T-helper 17 cell (primary cell): ENCODE measurements around the gene TRABD2B. TPM values are rescaled to one million over a fixed set of nuclear protein-coding genes. Genes with fewer than 3 reads are reported as not detected.

Experiments used
- ATAC-seq: fragments of 150-1000 bp; cut with Tn5 transposase; 2 replicates; pipeline ENCODE4 v1.10.0; 2021; ENCODE audit warnings: mild to moderate bottlenecking, moderate library complexity
- DNase-seq, 3 donors: peaks; one replicate each; pipeline versions ENCODE4 v3.0.0 to v3.0.0-alpha.2; 2020 to 2021
- H3K9me3 ChIP-seq: one replicate; pipeline ENCODE4 v1.7.0; 2013; ENCODE audit warnings: low read length, mild to moderate bottlenecking; ENCODE audit not compliant: control insufficient read depth, poor library complexity, severe bottlenecking
- H3K27ac Mint-ChIP-seq: one replicate; pipeline ENCODE4 v1.8.0; 2022; ENCODE audit warnings: mild to moderate bottlenecking, moderate library complexity, mixed read lengths
- H3K27me3 Mint-ChIP-seq: one replicate; pipeline ENCODE4 v1.8.0; 2022; ENCODE audit warnings: mixed read lengths
- H3K36me3 Mint-ChIP-seq: one replicate; pipeline ENCODE4 v1.8.0; 2022; ENCODE audit warnings: low read depth, mixed read lengths
- H3K4me1 Mint-ChIP-seq: one replicate; pipeline ENCODE4 v1.8.0; 2022; ENCODE audit warnings: mild to moderate bottlenecking, mixed read lengths
- H3K4me3 Mint-ChIP-seq: one replicate; pipeline ENCODE4 v1.8.0; 2022; ENCODE audit warnings: mild to moderate bottlenecking, moderate library complexity, mixed read lengths
- total RNA-seq, 4 donors: library from RNA in 2 of 4; stranded (reverse) in 2 of 4; gene quantifications; one replicate each; pipeline ENCODE4 v1.2.3 and lab custom pipeline; 2022 to 2026

TRABD2B gene
- total RNA-seq, 2 donors from 2014 or later: not detected

DNA sequence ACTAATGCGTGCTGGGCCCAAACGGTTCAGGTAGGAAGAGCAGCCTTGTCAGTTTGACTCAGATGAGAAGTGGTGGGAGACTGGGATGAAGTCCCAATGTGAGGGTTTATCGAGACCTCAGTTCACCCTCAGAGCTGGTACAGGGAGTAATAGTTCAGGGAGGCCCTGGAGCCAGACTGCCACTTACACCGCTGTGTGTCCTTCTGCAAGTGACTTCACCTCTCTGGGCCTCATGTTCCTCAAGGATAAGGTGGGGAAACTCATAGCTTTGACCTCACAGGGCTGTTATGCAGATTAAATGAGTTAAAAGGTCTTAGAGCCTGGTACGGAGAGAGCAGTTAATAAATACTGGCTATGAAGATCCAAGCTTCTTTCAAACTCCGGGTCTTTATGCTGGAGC lies 219.9 kb downstream of the TRABD2B start:
- H3K36me3 Mint-ChIP-seq: no peaks in the 10 kb centered on the region
- peaks cover 5% of the 10 kb centered on the region for H3K4me1 Mint-ChIP-seq
- DNase-seq: no peak
- no peaks in the 10 kb centered on the region for H3K9me3 ChIP-seq
- no peak for ATAC-seq
- no peak overlapping the region for H3K27ac Mint-ChIP-seq
- H3K4me3 Mint-ChIP-seq: no peak overlapping the region
- peaks cover 47% of the 10 kb centered on the region for H3K27me3 Mint-ChIP-seq

DNA sequence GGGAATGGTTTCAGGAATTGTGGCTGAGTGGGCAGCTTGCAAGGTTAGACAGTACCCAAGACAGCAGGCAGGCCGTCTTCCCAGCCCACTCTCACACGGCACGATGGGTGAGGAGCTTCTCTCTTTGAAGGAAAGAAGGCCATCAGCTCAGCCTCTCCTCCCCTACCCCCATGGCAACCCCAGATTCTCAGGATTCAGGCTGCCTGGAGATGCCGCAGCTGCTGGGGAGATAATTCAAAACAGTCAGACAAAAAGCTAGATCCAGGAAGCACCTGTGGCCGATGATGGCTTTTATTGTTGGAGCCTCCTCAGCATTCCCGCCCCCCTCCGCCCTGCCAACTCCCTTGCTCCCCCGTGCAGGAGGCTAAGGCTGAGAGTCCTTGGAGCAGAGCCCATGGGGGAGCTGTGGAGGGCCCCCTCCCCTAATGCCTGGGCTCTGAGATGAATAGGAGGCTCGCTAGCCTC lies 220.5 kb downstream of the TRABD2B start:
- no peak overlapping the region for H3K27ac Mint-ChIP-seq
- H3K4me1 Mint-ChIP-seq: peaks cover 2% of the 10 kb centered on the region
- no peak for DNase-seq
- no peak for ATAC-seq
- no peak overlapping the region for H3K4me3 Mint-ChIP-seq
- no peaks in the 10 kb centered on the region for H3K36me3 Mint-ChIP-seq
- peaks cover 46% of the 10 kb centered on the region for H3K27me3 Mint-ChIP-seq
- H3K9me3 ChIP-seq: no peaks in the 10 kb centered on the region

DNA sequence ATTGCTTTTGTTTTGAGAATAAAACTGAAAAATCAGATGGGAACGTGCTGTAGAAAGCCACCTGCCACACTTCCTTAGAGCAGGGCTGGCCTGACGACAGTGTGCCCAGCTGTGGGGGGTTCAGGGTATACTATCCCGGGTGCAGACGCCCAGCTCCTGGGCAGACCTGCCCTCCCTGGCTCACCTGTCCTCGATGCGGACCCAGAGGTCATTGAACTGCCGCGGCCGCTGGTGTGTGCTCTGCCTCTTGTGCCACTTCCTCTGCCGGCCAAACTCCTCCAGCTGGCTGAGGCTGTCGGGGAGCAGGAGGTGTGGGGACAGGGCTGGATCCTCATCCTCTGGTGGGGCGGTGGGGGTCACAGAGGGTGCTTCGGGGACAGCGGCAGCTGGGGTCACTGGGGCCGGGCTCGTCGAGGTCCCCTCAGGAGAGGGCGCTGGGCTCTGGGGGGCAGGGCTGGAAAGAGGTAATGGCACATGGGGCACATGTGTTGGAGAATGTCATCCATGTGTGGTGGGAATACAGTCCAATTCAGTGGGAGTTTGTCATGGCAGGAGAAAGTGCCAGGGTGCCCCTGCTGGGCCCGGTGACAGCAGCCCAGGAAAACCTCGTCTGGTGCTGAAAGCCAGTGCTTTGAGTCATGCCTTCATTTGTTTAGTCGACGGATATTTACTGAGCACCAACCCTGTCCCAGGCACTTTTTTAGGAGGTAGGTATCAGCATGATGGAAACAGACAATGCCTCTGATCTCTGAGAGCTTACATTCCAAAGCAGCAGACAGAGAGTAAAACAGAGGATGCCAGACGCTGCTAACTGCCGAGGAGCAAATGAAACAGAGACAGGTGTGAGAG lies 222.0 kb downstream of the TRABD2B start:
- ATAC-seq (no peak), DNase-seq (no peak)
- no peak overlapping the region for H3K27ac Mint-ChIP-seq
- H3K4me3 Mint-ChIP-seq: no peak overlapping the region
- no peaks in the 10 kb centered on the region for H3K36me3 Mint-ChIP-seq
- peaks cover 2% of the 10 kb centered on the region for H3K4me1 Mint-ChIP-seq
- peaks cover 58% of the 10 kb centered on the region for H3K27me3 Mint-ChIP-seq
- no peaks in the 10 kb centered on the region for H3K9me3 ChIP-seq

DNA sequence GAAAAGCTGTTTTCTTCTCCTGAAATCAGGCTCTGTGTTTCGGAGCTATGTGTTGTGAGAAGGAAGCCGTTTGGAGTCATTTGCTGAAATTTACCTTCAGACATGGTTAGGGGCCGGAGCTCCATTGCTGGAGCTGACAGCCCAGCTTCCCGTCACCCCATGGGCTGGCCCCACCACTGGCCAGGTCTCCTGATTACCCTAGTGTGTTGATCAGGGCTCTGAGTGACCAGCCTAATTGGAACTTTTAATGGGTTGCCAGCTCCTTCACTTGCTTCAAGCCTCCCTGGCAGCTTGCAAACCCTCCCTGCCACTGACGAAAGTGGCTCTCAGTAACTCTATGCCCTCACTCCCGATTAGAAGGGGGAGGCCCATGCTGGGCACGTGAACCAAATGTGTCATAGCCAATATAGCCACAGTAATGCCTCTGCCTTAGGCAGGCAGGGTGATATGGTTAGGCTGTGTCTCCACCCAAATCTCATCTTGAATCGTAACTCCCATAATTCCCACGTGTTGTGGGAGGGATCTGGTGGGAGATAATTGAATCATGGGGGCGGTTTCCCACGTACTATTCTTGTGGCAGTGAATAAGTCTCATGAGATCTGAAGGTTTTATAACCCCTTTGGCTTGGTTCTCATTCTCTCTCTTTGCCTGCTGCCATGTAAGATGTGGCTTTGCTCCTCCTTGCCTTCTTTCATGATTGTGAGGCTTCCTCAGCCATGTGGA lies 224.1 kb downstream of the TRABD2B start:
- peaks cover 2% of the 10 kb centered on the region for H3K4me1 Mint-ChIP-seq
- H3K4me3 Mint-ChIP-seq: no peak overlapping the region
- no peak overlapping the region for H3K27ac Mint-ChIP-seq
- no peaks in the 10 kb centered on the region for H3K36me3 Mint-ChIP-seq
- peaks cover 54% of the 10 kb centered on the region for H3K27me3 Mint-ChIP-seq
- DNase-seq (no peak), ATAC-seq (no peak)
- no peaks in the 10 kb centered on the region for H3K9me3 ChIP-seq

DNA sequence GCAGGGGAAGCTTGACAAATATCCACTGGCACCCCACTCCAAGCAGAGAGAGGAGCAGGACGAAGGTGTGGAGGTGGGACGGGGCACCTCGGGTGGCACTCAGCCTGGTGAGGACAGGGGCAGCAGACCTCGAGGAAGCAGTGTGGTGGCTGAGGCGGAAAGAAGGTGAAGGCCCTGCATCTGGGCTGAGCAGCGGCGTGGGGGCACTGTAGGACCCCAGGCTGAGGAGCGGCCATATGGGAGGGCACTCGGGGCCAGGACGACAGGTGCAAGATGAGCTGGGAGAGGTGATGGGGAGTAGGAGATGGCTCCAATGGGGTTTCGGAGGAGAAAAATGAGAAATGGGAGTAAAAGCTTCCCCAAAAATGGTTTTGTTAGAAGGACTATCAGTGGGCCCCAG lies 224.9 kb downstream of the TRABD2B start:
- DNase-seq (no peak), ATAC-seq (no peak)
- H3K4me3 Mint-ChIP-seq: no peak overlapping the region
- H3K27me3 Mint-ChIP-seq: peaks cover 49% of the 10 kb centered on the region
- H3K27ac Mint-ChIP-seq: no peak overlapping the region
- no peaks in the 10 kb centered on the region for H3K9me3 ChIP-seq
- peaks cover 2% of the 10 kb centered on the region for H3K4me1 Mint-ChIP-seq
- H3K36me3 Mint-ChIP-seq: no peaks in the 10 kb centered on the region

DNA sequence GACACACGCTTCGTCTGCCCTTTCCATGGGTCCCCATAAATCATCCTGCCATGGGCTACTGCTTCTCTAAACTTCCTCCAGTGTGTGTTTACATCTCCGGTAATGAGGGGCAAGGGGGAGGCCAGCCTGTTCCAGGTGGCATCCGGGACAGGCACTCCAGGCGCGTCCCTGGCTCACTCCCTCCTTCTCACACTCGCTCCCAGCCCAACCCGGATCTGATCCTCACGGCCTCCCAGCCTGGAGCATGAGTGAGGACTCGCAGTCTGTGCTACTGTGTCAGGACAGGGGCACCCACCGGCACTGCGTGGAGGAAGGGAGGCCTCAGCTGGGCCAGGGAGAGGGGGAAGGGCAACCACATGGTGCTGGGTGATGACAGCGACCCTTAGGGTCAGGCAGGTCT lies 225.4 kb downstream of the TRABD2B start:
- no peak for ATAC-seq

DNA sequence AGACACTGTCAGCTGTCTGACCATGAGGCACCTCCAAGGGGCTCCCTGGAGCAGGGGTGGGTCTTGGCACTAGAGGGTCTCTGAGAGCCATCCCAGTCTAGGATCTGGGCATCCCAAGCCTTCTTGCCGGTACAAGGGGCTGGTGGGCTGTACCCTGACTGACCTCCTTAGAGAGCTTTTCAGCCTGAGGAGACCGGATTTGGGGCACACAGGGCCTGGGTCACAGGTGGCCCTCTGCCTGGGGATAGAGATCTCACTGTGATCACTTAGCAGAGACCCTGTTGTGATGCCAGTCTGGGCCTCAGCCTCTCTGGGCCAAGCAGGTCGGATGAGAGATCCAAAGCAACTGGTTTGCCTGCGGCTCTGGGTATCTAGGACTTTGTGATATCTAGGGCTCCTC lies 227.2 kb downstream of the TRABD2B start:
- Mint-ChIP-seq H3K4me1 (peaks cover 3% of the 10 kb centered on the region), H3K27ac (no peak overlapping the region), H3K27me3 (peaks cover 62% of the 10 kb centered on the region), H3K4me3 (no peak overlapping the region), H3K36me3 (no peaks in the 10 kb centered on the region)
- ATAC-seq (no peak), DNase-seq (no peak)
- no peaks in the 10 kb centered on the region for H3K9me3 ChIP-seq

More for the DNA sequence above, 225.4 kb downstream of the TRABD2B start:
- H3K9me3 ChIP-seq: no peaks in the 10 kb centered on the region
- H3K27ac Mint-ChIP-seq: no peak overlapping the region
- no peak overlapping the region for H3K4me3 Mint-ChIP-seq
- no peaks in the 10 kb centered on the region for H3K36me3 Mint-ChIP-seq
- peaks cover 54% of the 10 kb centered on the region for H3K27me3 Mint-ChIP-seq
- no peak for DNase-seq
- H3K4me1 Mint-ChIP-seq: peaks cover 2% of the 10 kb centered on the region

DNA sequence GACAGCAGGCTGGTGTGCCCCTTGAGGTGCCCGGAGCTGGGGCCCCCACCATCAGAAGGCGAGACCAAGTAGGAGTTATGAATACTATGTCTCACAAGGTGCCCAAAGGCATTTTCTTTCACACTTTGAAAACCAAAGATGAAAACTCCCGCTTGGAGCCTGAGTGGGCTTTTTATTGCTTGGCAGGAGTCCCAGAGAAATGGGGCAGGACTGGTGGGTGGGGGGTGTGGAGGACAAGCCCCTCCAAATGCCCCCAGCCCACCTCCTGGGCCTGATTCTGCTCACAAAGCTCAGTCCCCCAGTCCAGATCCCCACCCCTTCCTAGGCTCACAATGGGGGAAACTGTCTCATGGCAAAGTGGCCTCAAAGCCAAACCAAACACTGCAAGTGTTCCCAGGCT lies 227.9 kb downstream of the TRABD2B start:
- no peak overlapping the region for H3K27ac Mint-ChIP-seq
- no peak overlapping the region for H3K4me3 Mint-ChIP-seq
- peaks cover 57% of the 10 kb centered on the region for H3K27me3 Mint-ChIP-seq
- H3K4me1 Mint-ChIP-seq: peaks cover 3% of the 10 kb centered on the region
- ATAC-seq (no peak), DNase-seq (no peak)
- H3K9me3 ChIP-seq: no peaks in the 10 kb centered on the region
- H3K36me3 Mint-ChIP-seq: no peaks in the 10 kb centered on the region

DNA sequence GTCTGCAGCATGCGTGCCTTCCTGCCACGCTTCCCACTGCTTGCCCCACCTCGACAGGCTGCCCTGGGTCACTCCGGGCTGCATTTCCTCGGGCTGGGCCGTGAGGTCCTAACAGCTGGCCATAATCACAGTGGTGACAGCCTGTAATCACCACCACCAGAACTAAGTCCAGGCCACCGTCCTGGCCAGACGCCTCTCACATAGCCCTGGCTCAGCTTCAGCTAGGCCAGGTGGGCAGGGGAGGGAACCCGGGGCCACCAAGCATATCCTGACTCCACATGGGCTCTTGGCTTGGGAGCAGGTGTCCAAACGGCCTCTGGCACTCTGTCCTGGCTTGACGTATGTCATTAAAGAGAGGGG lies 229.5 kb downstream of the TRABD2B start:
- no peak overlapping the region for H3K27ac Mint-ChIP-seq
- DNase-seq (no peak), ATAC-seq (no peak)
- H3K36me3 Mint-ChIP-seq: no peaks in the 10 kb centered on the region
- peaks cover 3% of the 10 kb centered on the region for H3K4me1 Mint-ChIP-seq
- H3K27me3 Mint-ChIP-seq: peaks cover 52% of the 10 kb centered on the region
- H3K4me3 Mint-ChIP-seq: no peak overlapping the region
- no peaks in the 10 kb centered on the region for H3K9me3 ChIP-seq

DNA sequence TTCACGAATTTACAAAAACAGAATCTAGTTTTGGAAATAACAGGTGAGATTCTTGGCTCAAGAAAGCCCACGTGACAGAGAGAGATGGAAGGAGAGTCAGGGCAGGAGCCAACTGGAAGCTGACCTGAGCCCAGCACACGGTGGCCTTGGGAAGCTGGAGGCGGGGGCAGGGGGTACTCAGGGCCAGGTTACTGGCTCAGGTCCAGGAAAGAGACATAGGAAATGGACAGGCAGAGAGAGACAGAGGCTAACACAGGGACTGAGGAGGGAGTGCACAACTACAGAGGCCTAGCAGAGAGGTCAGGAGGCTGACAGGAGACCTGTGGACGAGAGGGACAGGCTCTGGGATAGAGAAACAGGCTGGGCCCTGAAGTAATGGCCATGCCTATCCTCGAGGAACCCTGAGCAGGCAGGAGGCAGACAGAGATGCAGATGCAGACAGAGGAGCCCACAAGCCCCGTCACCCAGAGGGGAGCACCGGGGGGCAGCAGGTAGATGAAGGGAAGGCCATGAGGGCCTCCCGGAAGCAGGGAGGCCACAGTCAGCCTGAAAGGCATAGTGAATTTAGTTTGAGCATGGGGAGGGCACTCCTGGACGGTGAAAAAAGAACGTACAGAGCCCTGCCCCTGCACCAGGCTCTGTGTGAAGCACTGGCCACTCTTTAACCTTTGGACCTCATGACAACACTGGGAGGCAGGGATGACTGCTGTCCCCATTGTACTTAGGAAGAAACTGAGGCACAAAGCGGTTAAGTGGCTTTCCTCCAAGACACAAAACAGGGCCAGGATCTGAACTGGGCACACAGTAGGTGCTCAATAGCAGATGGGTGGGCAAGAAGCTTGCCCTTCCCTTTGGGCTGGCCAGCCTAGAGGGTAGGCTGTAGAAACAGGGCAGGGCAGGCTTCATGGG lies 230.1 kb downstream of the TRABD2B start:
- no peaks in the 10 kb centered on the region for H3K9me3 ChIP-seq
- no peak overlapping the region for H3K4me3 Mint-ChIP-seq
- ATAC-seq (no peak), DNase-seq (no peak)
- no peaks in the 10 kb centered on the region for H3K36me3 Mint-ChIP-seq
- H3K27me3 Mint-ChIP-seq: peaks cover 57% of the 10 kb centered on the region
- H3K4me1 Mint-ChIP-seq: peaks cover 3% of the 10 kb centered on the region
- no peak overlapping the region for H3K27ac Mint-ChIP-seq

DNA sequence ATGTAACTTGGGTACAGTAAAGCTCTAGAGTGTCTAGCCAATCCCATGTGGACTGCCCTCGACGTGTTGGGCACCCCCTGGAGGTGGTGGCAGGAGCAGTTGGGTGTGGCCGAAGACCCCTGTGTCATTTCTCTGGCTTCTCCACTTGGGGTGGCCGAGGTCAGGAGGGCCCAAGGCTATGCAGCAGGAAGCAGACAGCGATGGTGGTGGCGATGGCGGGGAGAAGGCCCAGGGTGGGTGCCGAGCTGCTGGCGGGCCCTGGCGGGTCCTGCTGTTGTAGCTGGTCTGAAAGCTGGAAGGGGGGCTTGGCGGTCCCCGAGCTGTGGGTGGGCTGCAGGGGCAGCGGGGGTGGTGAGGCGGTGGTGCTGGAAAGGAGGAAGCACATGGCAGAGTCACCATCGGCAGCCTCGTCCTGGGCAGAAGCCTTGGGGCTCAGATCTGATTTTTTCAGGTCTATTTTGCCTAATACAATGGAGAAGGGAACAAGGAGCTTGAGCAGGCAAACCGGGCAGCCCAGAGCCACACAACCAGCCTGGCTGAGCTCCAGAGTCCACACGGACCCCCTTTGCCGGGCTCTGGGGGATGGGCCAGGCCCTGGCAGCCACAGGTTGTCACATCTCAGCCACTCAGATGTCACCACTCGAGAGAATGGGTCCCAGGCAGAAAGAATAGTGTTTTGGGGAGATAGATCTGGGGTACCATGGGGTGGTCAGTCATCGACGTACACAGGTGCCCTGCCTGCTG lies 231.3 kb downstream of the TRABD2B start:
- H3K4me1 Mint-ChIP-seq: peaks cover 3% of the 10 kb centered on the region
- H3K36me3 Mint-ChIP-seq: no peaks in the 10 kb centered on the region
- no peaks in the 10 kb centered on the region for H3K9me3 ChIP-seq
- H3K27me3 Mint-ChIP-seq: peaks cover 52% of the 10 kb centered on the region
- ATAC-seq: no peak
- DNase-seq: no peak
- no peak overlapping the region for H3K27ac Mint-ChIP-seq
- no peak overlapping the region for H3K4me3 Mint-ChIP-seq

DNA sequence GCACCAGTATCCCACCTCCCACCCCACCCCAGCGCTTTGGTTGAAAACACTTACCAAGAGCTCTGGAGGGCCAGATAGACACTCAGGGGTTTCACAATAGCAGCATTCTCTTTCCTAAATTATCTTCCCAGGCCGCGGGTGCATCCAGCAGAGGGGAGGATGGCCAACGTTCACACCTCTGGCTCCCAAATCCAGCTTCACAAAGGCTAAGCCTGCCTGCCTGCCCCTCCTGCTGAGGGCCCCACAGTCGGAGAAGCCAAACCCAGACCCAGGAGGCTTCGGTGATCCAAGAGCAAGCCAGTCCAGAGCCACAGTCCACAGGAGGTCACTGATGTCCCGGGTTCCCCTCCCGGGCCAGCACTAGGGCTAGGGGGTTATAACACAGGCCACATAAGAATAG lies 231.9 kb downstream of the TRABD2B start:
- ATAC-seq: no peak
- no peak overlapping the region for H3K27ac Mint-ChIP-seq

More for the DNA sequence above, 231.9 kb downstream of the TRABD2B start:
- Mint-ChIP-seq H3K27me3 (peaks cover 45% of the 10 kb centered on the region), H3K4me3 (no peak overlapping the region), H3K36me3 (no peaks in the 10 kb centered on the region), H3K4me1 (peaks cover 3% of the 10 kb centered on the region)
- H3K9me3 ChIP-seq: no peaks in the 10 kb centered on the region
- DNase-seq: no peak
